ENCODE data around the gene INSM1.

GRCh38 chr20:20321134-20321533 is 46.8 kb upstream of the INSM1 start:
- TF ChIP-seq CTCF (IDR thresholded peaks at IDR 0.05; ENCODE audit: low read depth, low read length) (no peak), EZH2phosphoT487 (IDR thresholded peaks at IDR 0.05; ENCODE audit: low read depth) (no peak)
